GM12878 (cell line): ENCODE data around the gene SLC6A12. TPM values are rescaled to one million over a fixed set of nuclear protein-coding genes. Genes with fewer than 3 reads are reported as not detected.

Experiments
- ATAC-seq: fragments of 200-7000 bp; cut with Tn5 transposase; 3 replicates; pipeline ENCODE4 v1.9.1; 2020; ENCODE audit warnings: mild to moderate bottlenecking, moderate library complexity
- BruUV-seq: library from RNA; stranded (reverse); fragments of 400-500 nt; replicated peaks from 2 replicates; lab custom pipeline; 2021; lab: Mats Ljungman, UMichigan
- CTCF ChIA-PET: fragments of 300-600 bp; sonication (Branson Sonifier 250); formaldehyde crosslinking; extraction: SDS; loops from one replicate; lab custom pipeline; 2021; ENCODE audit warnings: inconsistent platforms; lab: Yijun Ruan, JAX
- POLR2A ChIA-PET: fragments of 350-600 bp; formaldehyde crosslinking; extraction: SDS; loops from one replicate; lab custom pipeline; 2021; ENCODE audit warnings: inconsistent platforms; lab: Charles Lee
- RAD21 ChIA-PET: fragments of 300-600 bp; sonication (Branson Sonifier 250); formaldehyde crosslinking; loops from one replicate; lab custom pipeline; 2023; ENCODE audit warnings: antibody characterized with exemption; ENCODE audit not compliant: unreplicated experiment; lab: Charles Lee
- SMC1A ChIA-PET: fragments of 300-600 bp; sonication (Branson Sonifier 250); formaldehyde crosslinking; loops from one replicate; lab custom pipeline; 2023; ENCODE audit not compliant: unreplicated experiment, uncharacterized antibody; lab: Charles Lee
- DNase-seq: peaks from one replicate; pipeline ENCODE4 v3.0.0-alpha.2; 2011; ENCODE audit warnings: low read depth, low spot score
- FAIRE-seq: peaks from 3 replicates; lab custom pipeline; 2011; peaks lifted over from hg19 to GRCh38; lab: Jason Lieb, UNC
- H2AFZ ChIP-seq: 2 replicates; pipeline ENCODE4 v1.6.0; 2011; ENCODE audit warnings: low read depth, low read length, control low read depth; ENCODE audit not compliant: control insufficient read depth
- H3K27ac ChIP-seq: 2 replicates; pipeline ENCODE4 v1.5.1; 2011; ENCODE audit warnings: control low read depth; ENCODE audit not compliant: control insufficient read depth, insufficient read depth
- H3K27me3 ChIP-seq, 2 experiments: replicated peaks in 1 of 2; 2 replicates each; pipeline versions ENCODE4 v1.6.0 to v1.6.1; 2011; ENCODE audit warnings: low read length in 1 of 2; ENCODE audit not compliant: control insufficient read depth in 2 of 2, insufficient read depth in 2 of 2
- H3K36me3 ChIP-seq, 2 experiments: 2 replicates each; pipeline ENCODE4 v1.5.1; 2011; ENCODE audit warnings: low read length in 1 of 2; ENCODE audit not compliant: control insufficient read depth in 2 of 2, insufficient read depth in 2 of 2
- H3K4me1 ChIP-seq: 2 replicates; pipeline ENCODE4 v1.6.1; 2011; ENCODE audit warnings: mild to moderate bottlenecking, low read length, moderate library complexity, mixed read lengths; ENCODE audit not compliant: control insufficient read depth, insufficient read depth
- H3K4me2 ChIP-seq: 2 replicates; pipeline ENCODE4 v1.6.0; 2011; ENCODE audit warnings: control low read depth; ENCODE audit not compliant: control insufficient read depth, insufficient read depth
- H3K4me3 ChIP-seq: fragments of 200-600 bp; sonication (generic); 2 replicates; pipeline ENCODE4 v1.5.1; 2016
- H3K79me2 ChIP-seq: 2 replicates; pipeline ENCODE4 v1.6.0; 2011; ENCODE audit warnings: low read length; ENCODE audit not compliant: control insufficient read depth, insufficient read depth
- H3K9ac ChIP-seq: 2 replicates; pipeline ENCODE4 v1.8.0; 2011; ENCODE audit warnings: low read length, control low read depth, mixed read lengths; ENCODE audit not compliant: control insufficient read depth, insufficient read depth
- H3K9me3 ChIP-seq: replicated peaks from 3 replicates; pipeline ENCODE4 v1.5.1; 2011; ENCODE audit warnings: mild to moderate bottlenecking, low read length; ENCODE audit not compliant: control insufficient read depth, insufficient read depth
- H4K20me1 ChIP-seq: 2 replicates; pipeline ENCODE4 v1.6.0; 2011; ENCODE audit not compliant: control insufficient read depth, insufficient read depth
- ATF7 ChIP-seq: fragments of 450-650 bp; IDR thresholded peaks from 2 replicates; pipeline ENCODE4 v1.6.1; 2016; ENCODE audit warnings: low read depth, mild to moderate bottlenecking
- DPF2 ChIP-seq: fragments of 450-650 bp; IDR thresholded peaks from 2 replicates; pipeline ENCODE4 v1.6.1; 2017; ENCODE audit warnings: mild to moderate bottlenecking
- NBN ChIP-seq: fragments of 450-650 bp; IDR thresholded peaks from 2 replicates; pipeline ENCODE4 v1.6.1; 2016
- POU2F2 ChIP-seq: IDR thresholded peaks from 3 replicates; pipeline ENCODE4 v1.6.1; 2011; ENCODE audit warnings: low read depth, mild to moderate bottlenecking, low read length, borderline replicate concordance
- SMAD1 ChIP-seq: fragments of 450-650 bp; IDR thresholded peaks from 2 replicates; pipeline ENCODE4 v1.6.1; 2018; ENCODE audit warnings: mild to moderate bottlenecking, low read depth; ENCODE audit not compliant: partially characterized antibody
- SP1 ChIP-seq: IDR thresholded peaks from one replicate; pipeline ENCODE4 v1.6.1; 2011; ENCODE audit warnings: low read depth, low read length
- TARDBP ChIP-seq: IDR thresholded peaks from 2 replicates; pipeline ENCODE4 v1.6.1; 2016; ENCODE audit warnings: borderline replicate concordance
- TCF12 ChIP-seq: IDR thresholded peaks from 2 replicates; pipeline ENCODE4 v1.6.1; 2011; ENCODE audit warnings: low read depth, mild to moderate bottlenecking, low read length
- YBX1 ChIP-seq: fragments of 450-650 bp; IDR thresholded peaks from 2 replicates; pipeline ENCODE4 v1.6.1; 2016; ENCODE audit warnings: antibody characterized with exemption
- WGBS: methylation state at CpG from one replicate; pipeline ENCODE4 v1.1.6; 2016; ENCODE audit warnings: low lambda C conversion rate; ENCODE audit not compliant: insufficient replicate concordance, insufficient coverage; ENCODE audit errors: missing lambda C conversion rate; 5-methylcytosine and 5-hydroxymethylcytosine counted together
- in situ Hi-C: fragments of 300-500 bp; cut with MboI; formaldehyde crosslinking; loops from 9 replicates; pipeline ENCODE4 v1.14.3; 2018; ENCODE audit warnings: mixed read lengths
- intact Hi-C: fragments of 100-400 bp; cut with micrococcal nuclease; formaldehyde crosslinking; loops from one replicate; pipeline ENCODE4 v1.14.2; 2022; ENCODE audit not compliant: unreplicated experiment
- polyA plus RNA-seq, 11 experiments: library from polyadenylated mRNA; depleted of rRNA in 4 of 11; unstranded in 6 of 11; stranded (reverse) in 5 of 11; fragments of >200 nt; fragmentation: Nextera tagmentation in 4 of 11; fragmentation: Illumina TruSeq in 1 of 11; extraction: Ambion mirVana in 4 of 11; extraction: Trizol in 1 of 11; gene quantifications; 1 replicate in 1 of 11; 2 replicates in 10 of 11; pipeline versions ENCODE4 v1.2.1 to v1.2.3, GENCODE V29; 2011 to 2016; ENCODE audit warnings: inconsistent platforms in 2 of 11, missing spikeins in 2 of 11, low read depth in 1 of 11
- total RNA-seq, 4 experiments: library from RNA; depleted of rRNA in 3 of 4; stranded (reverse); fragments of >200 nt in 3 of 4; fragmentation: Illumina TruSeq in 1 of 4; extraction: Trizol in 1 of 4; gene quantifications; 2 replicates each; pipeline versions ENCODE4 v1.2.1 to v1.2.3, GENCODE V29; 2013 to 2021
- TF ChIP-seq, protein P1 (sequence below): fragments of 150-350 bp; IDR thresholded peaks from 2 replicates; pipeline ENCODE4 v1.6.1; 2016; ENCODE audit warnings: low read depth, low read length

SLC6A12 gene
- total and polyA plus RNA-seq, 10 of the 15 experiments (the other 5 are each of a cell fraction or from before 2014, with no cell fraction given), result 0.06 to 0.11 (median 0.07) TPM; not detected in 7

DNA sequence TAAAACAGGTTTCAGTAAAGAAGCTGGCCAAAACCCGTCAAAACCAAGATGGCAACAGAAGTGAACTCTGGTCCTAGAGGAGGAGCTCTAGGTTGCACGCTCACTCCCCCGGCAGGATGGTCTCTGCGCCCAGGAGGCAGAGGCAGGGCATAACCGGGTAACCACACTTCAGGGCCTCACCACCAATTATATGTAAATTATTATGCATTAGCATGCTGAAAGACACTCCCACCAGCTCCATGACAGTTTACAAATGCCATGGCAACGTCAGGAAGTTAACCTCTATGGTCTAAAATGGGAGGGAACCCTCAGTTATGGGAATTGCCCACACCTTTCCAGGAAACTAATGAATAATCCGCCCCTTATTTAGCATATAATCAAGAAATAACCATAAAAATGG lies 20.1 kb upstream of the SLC6A12 start:
- CTCF ChIA-PET, result interaction anchor here (1.2 kb wide), 2 partner anchors 11 to 12 kb away, joined by 3 read pairs; no protein-coding TSS in a partner anchor
- BruUV-seq, result no TSS peak
- no peaks in the 10 kb centered on the region for H3K4me1 ChIP-seq

More for the DNA sequence above, 20.1 kb upstream of the SLC6A12 start:
- no peak for DNase-seq
- FAIRE-seq, result no peak
- H3K4me3 ChIP-seq, result no peak overlapping the region
- H2AFZ ChIP-seq, result no peak overlapping the region
- ChIA-PET POLR2A (no interaction called here), RAD21 (no interaction called here)
- peaks cover 6% of the 10 kb centered on the region; the same call in 2 of the 3 replicates for H3K9me3 ChIP-seq
- no peak overlapping the region for H3K27ac ChIP-seq
- ATAC-seq, result no peak
- H3K79me2 ChIP-seq, result no peaks in the 10 kb centered on the region
- no peaks in the 10 kb centered on the region for H4K20me1 ChIP-seq
- H3K27me3 ChIP-seq, result 0 out of 4 replicates have a peak, but pooled peaks cover 0 to 1% of the 10 kb centered on the region in 2 experiments
- H3K4me2 ChIP-seq, result no peak overlapping the region
- TF ChIP-seq SMAD1 (no peak), YBX1 (no peak), POU2F2 (no peak), SP1 (no peak), NBN (no peak), TARDBP (no peak), DPF2 (no peak), ATF7 (no peak), TCF12 (no peak)
- TF ChIP-seq, protein P1, sequence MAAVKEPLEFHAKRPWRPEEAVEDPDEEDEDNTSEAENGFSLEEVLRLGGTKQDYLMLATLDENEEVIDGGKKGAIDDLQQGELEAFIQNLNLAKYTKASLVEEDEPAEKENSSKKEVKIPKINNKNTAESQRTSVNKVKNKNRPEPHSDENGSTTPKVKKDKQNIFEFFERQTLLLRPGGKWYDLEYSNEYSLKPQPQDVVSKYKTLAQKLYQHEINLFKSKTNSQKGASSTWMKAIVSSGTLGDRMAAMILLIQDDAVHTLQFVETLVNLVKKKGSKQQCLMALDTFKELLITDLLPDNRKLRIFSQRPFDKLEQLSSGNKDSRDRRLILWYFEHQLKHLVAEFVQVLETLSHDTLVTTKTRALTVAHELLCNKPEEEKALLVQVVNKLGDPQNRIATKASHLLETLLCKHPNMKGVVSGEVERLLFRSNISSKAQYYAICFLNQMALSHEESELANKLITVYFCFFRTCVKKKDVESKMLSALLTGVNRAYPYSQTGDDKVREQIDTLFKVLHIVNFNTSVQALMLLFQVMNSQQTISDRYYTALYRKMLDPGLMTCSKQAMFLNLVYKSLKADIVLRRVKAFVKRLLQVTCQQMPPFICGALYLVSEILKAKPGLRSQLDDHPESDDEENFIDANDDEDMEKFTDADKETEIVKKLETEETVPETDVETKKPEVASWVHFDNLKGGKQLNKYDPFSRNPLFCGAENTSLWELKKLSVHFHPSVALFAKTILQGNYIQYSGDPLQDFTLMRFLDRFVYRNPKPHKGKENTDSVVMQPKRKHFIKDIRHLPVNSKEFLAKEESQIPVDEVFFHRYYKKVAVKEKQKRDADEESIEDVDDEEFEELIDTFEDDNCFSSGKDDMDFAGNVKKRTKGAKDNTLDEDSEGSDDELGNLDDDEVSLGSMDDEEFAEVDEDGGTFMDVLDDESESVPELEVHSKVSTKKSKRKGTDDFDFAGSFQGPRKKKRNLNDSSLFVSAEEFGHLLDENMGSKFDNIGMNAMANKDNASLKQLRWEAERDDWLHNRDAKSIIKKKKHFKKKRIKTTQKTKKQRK, result no peak
- TF ChIP-seq, all 136 proteins: peak for 0
- Histone ChIP-seq H3K9ac (no peak overlapping the region), H3K36me3 (no peaks in the 10 kb centered on the region)
- SMC1A ChIA-PET, result interaction anchor here (1.7 kb wide), 1 partner anchor 11 kb away, joined by 6 read pairs; no protein-coding TSS in a partner anchor
- in situ Hi-C loops, result no loop called here
- WGBS, result 61% methylated on average over 7 of the region's 7 CpGs
- intact Hi-C loops, result no loop called here
